EH (cell line): ENCODE data around the gene PUM1.
"Not testable (repeated sequence)": the region's sequence is repeated elsewhere in the genome, so short reads cannot be mapped to it uniquely, and the experiment has no call there.

Source experiments
- DNase-seq: peaks from one replicate; pipeline ENCODE4 v3.0.0-alpha.2; 2015; ENCODE audit warnings: low read depth

PUM1 gene

DNA sequence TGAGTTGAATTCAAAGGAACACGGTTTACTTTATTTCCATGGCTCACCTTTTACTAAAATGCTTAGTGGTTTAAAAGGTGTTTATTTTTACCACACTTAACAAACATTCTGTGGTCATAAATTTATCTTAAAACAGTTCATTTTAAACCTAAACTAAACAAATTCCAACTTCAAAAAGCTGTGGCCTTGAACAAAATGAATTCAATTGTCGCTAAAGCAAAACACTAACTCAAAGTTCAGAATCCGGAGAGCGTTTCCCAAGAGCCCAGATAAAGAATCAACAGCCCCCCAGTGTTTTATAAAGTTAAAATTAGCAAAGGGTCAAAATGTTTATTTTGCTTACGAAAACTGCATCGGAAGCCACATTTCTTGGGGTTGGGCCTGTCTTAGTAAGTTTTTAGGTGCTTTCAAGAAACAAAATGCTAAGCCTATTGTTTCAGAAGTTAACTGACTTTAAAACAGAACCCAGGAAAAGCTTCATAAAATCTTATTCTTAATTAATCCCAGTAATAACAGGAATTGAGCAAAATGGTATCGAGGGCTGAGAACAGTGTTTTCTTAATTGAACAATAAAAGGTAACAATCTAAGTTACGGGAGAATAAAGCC is 1.3 kb downstream of the PUM1 start:
- DNase-seq, result peak; percentile 19

- DNase-seq, result peak; percentile 22
Observed at GRCh38 chr1:31063631-31064030, 1.9 kb downstream of the PUM1 start.

DNA sequence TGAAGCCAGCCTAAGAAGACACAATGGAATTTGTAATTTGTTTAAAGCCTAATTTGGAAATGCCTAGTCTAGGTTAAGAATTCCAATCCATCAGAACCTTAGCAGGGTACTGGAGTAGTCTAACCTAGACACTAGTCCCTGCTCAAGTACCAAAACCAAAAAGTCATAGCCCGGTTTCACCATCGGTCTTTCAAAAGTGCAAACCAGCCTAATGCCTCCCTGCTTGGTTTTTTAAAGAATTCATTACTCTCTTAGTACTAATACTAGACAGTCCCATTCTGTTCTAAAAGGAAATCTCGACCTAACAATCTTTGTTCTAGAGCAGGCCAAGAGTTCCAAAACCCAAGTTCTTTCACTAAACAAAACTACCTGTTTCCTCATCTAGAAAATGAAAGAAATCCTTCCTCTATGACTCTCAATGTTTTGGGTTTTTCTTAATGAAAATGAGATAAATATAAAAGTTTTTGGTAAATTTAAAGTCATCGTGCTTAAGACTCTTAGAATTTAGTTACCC is 2.6 kb downstream of the PUM1 start:
- DNase-seq, result no peak

DNA sequence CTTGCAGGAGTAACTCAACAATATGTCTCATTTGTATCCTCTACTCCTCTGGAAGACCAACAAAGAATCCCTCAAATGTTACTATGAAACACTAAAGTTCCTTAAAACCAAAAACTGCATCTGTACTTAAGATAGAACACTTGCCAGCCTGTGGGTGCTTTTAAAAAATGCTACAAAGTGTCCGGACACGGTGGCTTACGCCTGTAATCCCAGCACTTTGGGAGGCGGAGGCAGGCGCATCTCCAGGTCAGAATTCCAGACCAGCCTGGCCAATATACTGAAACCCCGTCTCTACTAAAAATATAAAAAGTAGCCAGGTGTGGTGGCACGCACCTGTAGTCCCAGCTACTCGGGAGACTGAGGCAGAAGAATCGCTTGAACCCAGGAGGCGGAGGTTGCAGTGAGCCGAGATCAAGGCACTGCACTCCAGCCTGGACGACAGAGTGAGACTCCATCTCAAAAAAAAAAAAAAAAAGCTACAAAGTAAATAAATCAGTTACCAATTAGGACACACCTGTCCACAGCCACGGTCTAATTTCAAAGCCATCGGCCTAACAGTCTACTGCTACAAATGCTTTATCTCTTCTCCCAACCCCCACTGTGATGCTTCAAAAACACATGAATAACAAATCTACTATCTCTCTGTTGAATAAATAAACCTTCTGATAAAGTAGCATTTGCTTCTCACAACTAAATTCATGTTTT is 3.2 kb downstream of the PUM1 start:
- DNase-seq, result peak; percentile 29

GRCh38 chr1:31058012-31058411 is 7.5 kb downstream of the PUM1 start:
- DNase-seq, result no peak

DNA sequence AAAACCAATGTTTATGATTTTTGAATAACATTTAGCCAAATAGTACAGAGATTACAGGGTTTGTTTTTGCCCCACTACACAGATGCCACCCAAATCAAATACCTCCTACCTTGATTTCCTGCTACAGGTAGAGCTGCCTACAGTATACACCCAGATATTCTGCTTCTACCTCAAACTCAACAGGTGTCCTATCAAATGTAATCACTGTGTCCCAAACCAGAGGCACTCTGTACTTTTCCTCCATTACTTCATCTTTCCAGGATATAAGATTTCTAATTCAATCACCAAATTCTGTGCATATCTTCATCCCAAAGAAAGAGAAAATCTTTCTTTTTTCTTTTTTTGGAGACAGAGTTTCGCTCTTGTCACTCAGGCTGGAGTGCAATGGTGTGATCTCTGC is 9.6 kb downstream of the PUM1 start:
- no peak for DNase-seq

DNA sequence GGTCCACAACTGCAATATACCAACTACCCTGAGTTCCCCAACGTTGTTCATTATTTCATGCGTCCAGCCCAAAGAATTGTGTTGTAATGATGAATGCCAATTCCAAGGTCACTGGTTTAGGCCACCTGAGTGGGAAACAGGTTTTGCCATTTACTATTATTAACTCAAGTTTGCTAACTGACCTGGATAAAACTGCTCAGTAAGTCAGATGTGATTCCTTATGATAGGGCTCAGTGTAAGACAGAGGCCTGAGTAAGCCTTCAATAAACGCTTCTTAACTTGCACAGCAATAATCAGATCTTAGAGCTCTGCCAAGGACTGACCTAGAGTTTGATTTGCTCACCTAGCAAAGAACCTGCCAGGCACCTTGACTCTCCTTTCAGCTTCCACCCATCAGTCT is 10.0 kb downstream of the PUM1 start:
- no peak for DNase-seq

GRCh38 chr1:31054958-31055481 is 10.5 kb downstream of the PUM1 start:
- no peak for DNase-seq

DNA sequence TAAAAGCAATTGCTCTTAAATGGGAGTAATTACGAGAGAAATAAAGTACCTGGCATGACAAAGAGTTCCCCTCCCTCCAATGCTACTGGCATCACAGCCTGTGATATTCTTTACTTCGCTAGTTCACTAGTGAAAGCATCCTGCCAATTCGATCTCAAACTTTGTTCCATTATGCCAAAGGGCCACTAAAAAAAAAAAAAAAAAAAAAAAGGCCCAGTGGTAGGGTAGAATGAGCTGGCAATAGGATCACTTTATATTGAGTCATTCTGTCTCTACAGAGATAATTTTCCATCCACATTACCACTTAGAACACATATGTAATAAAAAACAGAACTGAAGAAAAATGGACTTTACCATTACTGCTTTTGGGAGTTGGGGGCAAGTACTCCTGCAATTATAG is 11.2 kb downstream of the PUM1 start:
- peak; percentile 33 for DNase-seq

DNA sequence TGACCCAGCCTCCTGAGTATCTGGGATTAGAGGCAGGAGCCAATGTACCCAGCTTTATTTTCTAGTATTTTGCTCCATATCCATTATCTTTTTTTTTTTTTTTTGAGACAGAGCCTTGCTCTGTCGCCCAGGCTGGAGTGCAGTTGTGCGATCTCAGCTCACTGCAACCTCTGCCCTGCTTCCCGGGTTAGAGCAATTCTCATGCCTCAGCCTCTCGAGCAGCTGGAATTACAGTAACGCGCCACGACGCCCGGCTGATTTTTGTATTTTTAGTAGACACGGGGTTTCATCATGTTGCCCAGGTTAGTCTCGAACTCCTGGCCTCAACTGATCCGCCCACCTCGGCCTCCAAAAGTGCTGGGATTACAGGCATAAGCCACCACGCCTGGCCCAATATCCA is 12.9 kb downstream of the PUM1 start:
- not testable (repeated sequence) for DNase-seq

DNA sequence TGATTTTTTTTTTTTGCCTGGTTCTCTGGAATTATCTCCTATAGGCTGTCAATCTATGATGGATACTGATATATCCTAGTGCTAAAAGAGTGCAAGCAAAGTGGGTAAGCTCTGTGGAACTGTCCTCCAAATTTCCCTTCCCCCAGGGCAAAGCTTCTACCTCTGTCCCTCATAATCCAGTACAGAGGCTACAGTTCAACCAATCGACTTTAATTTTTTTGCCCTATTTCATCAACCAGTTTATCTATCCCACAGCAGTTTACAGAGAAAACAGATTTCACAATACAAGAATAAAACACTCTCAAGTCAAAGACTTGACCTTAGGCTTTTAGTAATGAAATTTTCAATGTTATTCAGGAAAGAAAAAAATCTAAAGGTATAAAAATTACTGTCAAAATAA is 13.9 kb downstream of the PUM1 start:
- DNase-seq, result no peak

- not testable (repeated sequence) for DNase-seq
Observed at GRCh38 chr1:31047507-31047906, 18.0 kb downstream of the PUM1 start.

- DNase-seq, result no peak
Observed at GRCh38 chr1:31043631-31044030, 21.9 kb downstream of the PUM1 start.

DNA sequence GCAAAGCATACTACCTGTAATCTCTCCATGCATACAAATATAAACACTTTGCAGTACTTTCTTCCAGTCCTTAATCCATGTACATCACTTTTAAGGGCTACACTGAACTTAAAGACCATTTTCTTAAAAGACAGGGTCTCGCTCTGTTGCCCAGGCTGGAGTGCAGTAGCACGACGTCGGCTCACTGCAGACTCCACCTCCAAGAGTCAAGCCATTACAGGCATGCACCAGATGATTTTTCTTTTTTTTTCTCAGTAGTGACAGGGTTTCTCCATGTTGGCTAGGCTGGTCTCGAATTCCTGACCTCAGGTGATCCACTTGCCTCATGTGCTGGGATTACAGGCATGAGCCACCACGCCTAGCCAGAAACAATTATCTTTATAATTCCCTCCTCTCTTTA is 22.9 kb downstream of the PUM1 start:
- DNase-seq, result no peak

- DNase-seq, result no peak
Observed at GRCh38 chr1:31041529-31041928, 24.0 kb downstream of the PUM1 start.

DNA sequence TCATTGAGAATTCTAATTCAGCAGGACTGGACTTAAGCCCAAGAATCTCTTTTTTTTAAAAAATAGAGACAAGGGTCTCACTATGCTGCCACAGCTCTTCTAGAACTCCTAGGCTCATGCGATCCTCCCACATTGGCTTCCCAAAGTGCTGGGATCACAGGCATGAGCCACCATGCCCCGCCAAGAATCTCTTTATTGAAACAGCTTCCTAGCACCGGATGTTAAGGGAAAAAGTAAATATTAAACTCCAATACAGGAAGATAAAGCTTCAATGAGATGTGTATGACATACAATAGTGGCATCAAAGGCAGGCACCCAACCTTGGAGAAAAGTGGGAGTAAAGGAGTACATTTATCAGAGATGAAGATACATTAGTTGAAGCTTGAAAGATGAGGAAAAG is 25.5 kb downstream of the PUM1 start:
- DNase-seq, result no peak

DNA sequence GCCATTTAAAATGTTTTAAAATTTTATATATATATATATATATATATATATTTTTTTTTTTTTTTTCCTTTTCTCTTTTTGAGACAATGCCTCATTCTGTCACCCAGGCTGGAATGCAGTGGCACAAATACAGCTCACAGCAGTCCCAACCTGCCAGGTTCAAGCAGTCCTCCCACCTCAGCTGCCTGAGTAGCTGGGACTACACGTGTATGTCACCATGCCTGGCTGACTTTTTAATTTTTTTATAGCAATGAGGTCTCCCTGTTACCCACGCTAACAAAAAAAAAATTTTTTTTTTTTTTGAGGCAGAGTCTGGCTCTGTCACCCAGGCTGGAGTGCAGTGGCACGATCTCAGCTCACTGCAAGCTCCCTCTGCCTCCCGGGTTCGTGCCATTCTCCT is 26.6 kb downstream of the PUM1 start:
- DNase-seq, result not testable (repeated sequence)

DNA sequence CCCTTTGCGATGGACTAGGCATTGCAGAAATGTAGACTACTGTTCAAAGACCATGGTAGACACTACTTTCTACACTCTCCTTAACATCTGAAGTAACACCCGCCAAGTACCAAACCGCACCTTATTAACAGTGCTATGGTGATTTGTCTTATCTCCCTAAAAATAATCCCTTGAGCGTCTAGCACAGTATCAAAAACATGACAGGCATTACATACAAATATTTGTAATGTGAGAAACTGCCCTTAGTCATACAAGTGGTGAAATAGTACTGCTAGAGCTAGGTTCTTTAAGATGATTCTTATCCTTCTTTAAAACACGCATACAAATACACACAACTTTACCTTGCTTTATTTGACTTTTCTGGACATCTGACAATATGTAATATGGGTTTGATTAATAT is 27.2 kb downstream of the PUM1 start:
- peak; percentile 71 for DNase-seq

GRCh38 chr1:31036749-31037500 is 28.6 kb downstream of the PUM1 start:
- DNase-seq, result peak; percentile 76

GRCh38 chr1:31033598-31033997 is 31.9 kb downstream of the PUM1 start:
- DNase-seq, result no peak

DNA sequence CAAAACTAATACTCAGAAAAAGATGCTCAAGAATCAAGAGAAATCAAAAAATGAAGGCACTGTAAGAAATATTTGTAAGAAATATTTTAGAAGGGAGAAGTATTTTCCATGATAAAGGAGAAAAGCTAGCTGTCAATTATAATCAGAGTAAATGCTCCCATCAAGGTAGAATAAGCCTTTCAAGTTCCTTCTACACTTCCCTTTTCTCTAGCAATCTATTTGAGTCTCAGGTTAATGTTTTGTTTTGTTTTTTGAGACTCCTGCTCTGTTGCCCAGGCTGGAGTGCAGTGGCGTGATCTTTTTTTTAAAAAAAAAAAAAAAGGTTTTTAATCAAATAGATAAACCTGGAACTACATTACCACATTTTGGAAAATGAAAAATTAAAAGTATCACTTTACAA is 33.3 kb downstream of the PUM1 start:
- no peak for DNase-seq

GRCh38 chr1:31031330-31032143 is 34.0 kb downstream of the PUM1 start:
- DNase-seq, result no peak
